ENCODE measurements around the gene AGBL3. TPM values are rescaled to one million over a fixed set of nuclear protein-coding genes. Genes with fewer than 3 reads are reported as not detected.

Gene AGBL3
- total and polyA plus RNA-seq, 2 experiments from 2014 or later, result 3.2 to 5.6 TPM

DNA sequence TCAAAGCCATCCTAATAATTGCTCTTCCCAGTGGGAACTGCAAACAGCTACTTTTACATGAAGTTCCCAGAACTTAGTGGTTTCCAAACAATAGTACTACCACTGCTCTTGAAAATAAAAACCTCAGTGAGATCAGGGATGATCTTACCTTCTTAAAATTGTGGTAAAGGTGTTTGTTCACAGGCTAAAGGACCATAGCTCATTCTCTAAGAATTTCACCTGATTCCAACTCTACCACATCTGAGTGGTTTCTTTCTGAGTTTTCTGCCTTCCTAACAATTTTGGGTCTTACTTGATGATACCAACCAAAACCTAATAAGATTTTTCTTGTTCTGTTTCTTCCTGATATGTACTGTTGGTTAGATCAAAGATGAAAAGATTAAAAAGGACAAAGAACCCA is 45.6 kb upstream of the AGBL3 start:
- no peak overlapping the region for H2AFZ ChIP-seq
- Mint-ChIP-seq H3K27me3 (ENCODE audit: insufficient read depth, low read depth, poor library complexity) (no peaks in the 10 kb centered on the region), H3K27ac (peak overlapping the region; percentile 60), H3K4me1 (peaks cover 21% of the 10 kb centered on the region), H3K4me3 (no peak overlapping the region), H3K36me3 (ENCODE audit: low read depth) (peaks cover 2% of the 10 kb centered on the region; the same call in 2 of the 3 replicates), H3K9me3 (no peaks in the 10 kb centered on the region)
- no peaks in the 10 kb centered on the region for H3F3A ChIP-seq (replicated peaks; ENCODE audit: low read depth)
- no peaks in the 10 kb centered on the region for H3K9me2 ChIP-seq (ENCODE audit: insufficient read depth)
- ATAC-seq, result no peak
- no peaks in the 10 kb centered on the region for H3K79me2 ChIP-seq (replicated peaks; ENCODE audit: insufficient read depth)
- no peak overlapping the region for H3K4me3 ChIP-seq
- TF ChIP-seq NANOG (IDR thresholded peaks at IDR 0.05; ENCODE audit: borderline replicate concordance) (no peak), STAT1 (IDR thresholded peaks at IDR 0.05; ENCODE audit: unreplicated experiment) (no peak), CREB1 (CRISPR knock-in tag; IDR thresholded peaks at IDR 0.05; ENCODE audit: low read depth) (no peak), ZNF114 (CRISPR knock-in tag; IDR thresholded peaks at IDR 0.05) (no peak), EZH2phosphoT487 (IDR thresholded peaks at IDR 0.05; ENCODE audit: unreplicated experiment) (no peak), EZH2 (IDR thresholded peaks at IDR 0.05; ENCODE audit: low read depth, unreplicated experiment) (no peak), POLR2AphosphoS5 (IDR thresholded peaks at IDR 0.05; ENCODE audit: low read depth) (no peak), ZNF331 (CRISPR knock-in tag; IDR thresholded peaks at IDR 0.05; ENCODE audit: low read depth) (no peak), JUNB (IDR thresholded peaks at IDR 0.05; ENCODE audit: unreplicated experiment) (no peak)
- TF ChIP-seq, protein P1, sequence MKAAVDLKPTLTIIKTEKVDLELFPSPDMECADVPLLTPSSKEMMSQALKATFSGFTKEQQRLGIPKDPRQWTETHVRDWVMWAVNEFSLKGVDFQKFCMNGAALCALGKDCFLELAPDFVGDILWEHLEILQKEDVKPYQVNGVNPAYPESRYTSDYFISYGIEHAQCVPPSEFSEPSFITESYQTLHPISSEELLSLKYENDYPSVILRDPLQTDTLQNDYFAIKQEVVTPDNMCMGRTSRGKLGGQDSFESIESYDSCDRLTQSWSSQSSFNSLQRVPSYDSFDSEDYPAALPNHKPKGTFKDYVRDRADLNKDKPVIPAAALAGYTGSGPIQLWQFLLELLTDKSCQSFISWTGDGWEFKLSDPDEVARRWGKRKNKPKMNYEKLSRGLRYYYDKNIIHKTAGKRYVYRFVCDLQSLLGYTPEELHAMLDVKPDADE (IDR thresholded peaks at IDR 0.05), result no peak
- TF ChIP-seq, protein P2, sequence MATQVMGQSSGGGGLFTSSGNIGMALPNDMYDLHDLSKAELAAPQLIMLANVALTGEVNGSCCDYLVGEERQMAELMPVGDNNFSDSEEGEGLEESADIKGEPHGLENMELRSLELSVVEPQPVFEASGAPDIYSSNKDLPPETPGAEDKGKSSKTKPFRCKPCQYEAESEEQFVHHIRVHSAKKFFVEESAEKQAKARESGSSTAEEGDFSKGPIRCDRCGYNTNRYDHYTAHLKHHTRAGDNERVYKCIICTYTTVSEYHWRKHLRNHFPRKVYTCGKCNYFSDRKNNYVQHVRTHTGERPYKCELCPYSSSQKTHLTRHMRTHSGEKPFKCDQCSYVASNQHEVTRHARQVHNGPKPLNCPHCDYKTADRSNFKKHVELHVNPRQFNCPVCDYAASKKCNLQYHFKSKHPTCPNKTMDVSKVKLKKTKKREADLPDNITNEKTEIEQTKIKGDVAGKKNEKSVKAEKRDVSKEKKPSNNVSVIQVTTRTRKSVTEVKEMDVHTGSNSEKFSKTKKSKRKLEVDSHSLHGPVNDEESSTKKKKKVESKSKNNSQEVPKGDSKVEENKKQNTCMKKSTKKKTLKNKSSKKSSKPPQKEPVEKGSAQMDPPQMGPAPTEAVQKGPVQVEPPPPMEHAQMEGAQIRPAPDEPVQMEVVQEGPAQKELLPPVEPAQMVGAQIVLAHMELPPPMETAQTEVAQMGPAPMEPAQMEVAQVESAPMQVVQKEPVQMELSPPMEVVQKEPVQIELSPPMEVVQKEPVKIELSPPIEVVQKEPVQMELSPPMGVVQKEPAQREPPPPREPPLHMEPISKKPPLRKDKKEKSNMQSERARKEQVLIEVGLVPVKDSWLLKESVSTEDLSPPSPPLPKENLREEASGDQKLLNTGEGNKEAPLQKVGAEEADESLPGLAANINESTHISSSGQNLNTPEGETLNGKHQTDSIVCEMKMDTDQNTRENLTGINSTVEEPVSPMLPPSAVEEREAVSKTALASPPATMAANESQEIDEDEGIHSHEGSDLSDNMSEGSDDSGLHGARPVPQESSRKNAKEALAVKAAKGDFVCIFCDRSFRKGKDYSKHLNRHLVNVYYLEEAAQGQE (IDR thresholded peaks at IDR 0.05; ENCODE audit: unreplicated experiment), result no peak
- TF ChIP-seq, protein P3, sequence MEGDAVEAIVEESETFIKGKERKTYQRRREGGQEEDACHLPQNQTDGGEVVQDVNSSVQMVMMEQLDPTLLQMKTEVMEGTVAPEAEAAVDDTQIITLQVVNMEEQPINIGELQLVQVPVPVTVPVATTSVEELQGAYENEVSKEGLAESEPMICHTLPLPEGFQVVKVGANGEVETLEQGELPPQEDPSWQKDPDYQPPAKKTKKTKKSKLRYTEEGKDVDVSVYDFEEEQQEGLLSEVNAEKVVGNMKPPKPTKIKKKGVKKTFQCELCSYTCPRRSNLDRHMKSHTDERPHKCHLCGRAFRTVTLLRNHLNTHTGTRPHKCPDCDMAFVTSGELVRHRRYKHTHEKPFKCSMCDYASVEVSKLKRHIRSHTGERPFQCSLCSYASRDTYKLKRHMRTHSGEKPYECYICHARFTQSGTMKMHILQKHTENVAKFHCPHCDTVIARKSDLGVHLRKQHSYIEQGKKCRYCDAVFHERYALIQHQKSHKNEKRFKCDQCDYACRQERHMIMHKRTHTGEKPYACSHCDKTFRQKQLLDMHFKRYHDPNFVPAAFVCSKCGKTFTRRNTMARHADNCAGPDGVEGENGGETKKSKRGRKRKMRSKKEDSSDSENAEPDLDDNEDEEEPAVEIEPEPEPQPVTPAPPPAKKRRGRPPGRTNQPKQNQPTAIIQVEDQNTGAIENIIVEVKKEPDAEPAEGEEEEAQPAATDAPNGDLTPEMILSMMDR (conservative IDR thresholded peaks at IDR 0.05; ENCODE audit: low read depth in 2 of 2), result no peak
- TF ChIP-seq, protein P4, sequence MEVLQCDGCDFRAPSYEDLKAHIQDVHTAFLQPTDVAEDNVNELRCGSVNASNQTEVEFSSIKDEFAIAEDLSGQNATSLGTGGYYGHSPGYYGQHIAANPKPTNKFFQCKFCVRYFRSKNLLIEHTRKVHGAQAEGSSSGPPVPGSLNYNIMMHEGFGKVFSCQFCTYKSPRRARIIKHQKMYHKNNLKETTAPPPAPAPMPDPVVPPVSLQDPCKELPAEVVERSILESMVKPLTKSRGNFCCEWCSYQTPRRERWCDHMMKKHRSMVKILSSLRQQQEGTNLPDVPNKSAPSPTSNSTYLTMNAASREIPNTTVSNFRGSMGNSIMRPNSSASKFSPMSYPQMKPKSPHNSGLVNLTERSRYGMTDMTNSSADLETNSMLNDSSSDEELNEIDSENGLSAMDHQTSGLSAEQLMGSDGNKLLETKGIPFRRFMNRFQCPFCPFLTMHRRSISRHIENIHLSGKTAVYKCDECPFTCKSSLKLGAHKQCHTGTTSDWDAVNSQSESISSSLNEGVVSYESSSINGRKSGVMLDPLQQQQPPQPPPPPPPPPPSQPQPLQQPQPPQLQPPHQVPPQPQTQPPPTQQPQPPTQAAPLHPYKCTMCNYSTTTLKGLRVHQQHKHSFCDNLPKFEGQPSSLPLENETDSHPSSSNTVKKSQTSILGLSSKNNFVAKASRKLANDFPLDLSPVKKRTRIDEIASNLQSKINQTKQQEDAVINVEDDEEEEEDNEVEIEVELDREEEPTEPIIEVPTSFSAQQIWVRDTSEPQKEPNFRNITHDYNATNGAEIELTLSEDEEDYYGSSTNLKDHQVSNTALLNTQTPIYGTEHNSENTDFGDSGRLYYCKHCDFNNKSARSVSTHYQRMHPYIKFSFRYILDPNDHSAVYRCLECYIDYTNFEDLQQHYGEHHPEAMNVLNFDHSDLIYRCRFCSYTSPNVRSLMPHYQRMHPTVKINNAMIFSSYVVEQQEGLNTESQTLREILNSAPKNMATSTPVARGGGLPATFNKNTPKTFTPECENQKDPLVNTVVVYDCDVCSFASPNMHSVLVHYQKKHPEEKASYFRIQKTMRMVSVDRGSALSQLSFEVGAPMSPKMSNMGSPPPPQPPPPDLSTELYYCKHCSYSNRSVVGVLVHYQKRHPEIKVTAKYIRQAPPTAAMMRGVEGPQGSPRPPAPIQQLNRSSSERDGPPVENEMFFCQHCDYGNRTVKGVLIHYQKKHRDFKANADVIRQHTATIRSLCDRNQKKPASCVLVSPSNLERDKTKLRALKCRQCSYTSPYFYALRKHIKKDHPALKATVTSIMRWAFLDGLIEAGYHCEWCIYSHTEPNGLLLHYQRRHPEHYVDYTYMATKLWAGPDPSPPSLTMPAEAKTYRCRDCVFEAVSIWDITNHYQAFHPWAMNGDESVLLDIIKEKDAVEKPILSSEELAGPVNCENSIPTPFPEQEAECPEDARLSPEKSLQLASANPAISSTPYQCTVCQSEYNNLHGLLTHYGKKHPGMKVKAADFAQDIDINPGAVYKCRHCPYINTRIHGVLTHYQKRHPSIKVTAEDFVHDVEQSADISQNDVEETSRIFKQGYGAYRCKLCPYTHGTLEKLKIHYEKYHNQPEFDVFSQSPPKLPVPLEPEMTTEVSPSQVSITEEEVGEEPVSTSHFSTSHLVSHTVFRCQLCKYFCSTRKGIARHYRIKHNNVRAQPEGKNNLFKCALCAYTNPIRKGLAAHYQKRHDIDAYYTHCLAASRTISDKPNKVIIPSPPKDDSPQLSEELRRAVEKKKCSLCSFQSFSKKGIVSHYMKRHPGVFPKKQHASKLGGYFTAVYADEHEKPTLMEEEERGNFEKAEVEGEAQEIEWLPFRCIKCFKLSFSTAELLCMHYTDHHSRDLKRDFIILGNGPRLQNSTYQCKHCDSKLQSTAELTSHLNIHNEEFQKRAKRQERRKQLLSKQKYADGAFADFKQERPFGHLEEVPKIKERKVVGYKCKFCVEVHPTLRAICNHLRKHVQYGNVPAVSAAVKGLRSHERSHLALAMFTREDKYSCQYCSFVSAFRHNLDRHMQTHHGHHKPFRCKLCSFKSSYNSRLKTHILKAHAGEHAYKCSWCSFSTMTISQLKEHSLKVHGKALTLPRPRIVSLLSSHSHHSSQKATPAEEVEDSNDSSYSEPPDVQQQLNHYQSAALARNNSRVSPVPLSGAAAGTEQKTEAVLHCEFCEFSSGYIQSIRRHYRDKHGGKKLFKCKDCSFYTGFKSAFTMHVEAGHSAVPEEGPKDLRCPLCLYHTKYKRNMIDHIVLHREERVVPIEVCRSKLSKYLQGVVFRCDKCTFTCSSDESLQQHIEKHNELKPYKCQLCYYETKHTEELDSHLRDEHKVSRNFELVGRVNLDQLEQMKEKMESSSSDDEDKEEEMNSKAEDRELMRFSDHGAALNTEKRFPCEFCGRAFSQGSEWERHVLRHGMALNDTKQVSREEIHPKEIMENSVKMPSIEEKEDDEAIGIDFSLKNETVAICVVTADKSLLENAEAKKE (CRISPR knock-in tag; IDR thresholded peaks at IDR 0.05), result no peak
- H3K36me3 ChIP-seq (ENCODE audit: insufficient read depth), result peaks cover 4% of the 10 kb centered on the region
- H3K27ac ChIP-seq (ENCODE audit: low read depth), result no peak overlapping the region
- H4K20me1 ChIP-seq (replicated peaks; ENCODE audit: insufficient read depth), result no peaks in the 10 kb centered on the region
- DNase-seq (ENCODE audit: low spot score), result no peak
- no peaks in the 10 kb centered on the region for H3K27me3 ChIP-seq (ENCODE audit: insufficient read depth)
- no peaks in the 10 kb centered on the region for H3K4me1 ChIP-seq (ENCODE audit: insufficient read depth)
- no peak overlapping the region for H3K4me2 ChIP-seq
